Measurements from ENCODE around the gene HYKK. TPM values are rescaled to one million over a fixed set of nuclear protein-coding genes. Genes with fewer than 3 reads are reported as not detected.

HYKK gene
- total and polyA plus RNA-seq, 2 of the 8 experiments (the other 6 are each of a cell fraction or from before 2014, with no cell fraction given): 2.0 to 3.7 TPM

DNA sequence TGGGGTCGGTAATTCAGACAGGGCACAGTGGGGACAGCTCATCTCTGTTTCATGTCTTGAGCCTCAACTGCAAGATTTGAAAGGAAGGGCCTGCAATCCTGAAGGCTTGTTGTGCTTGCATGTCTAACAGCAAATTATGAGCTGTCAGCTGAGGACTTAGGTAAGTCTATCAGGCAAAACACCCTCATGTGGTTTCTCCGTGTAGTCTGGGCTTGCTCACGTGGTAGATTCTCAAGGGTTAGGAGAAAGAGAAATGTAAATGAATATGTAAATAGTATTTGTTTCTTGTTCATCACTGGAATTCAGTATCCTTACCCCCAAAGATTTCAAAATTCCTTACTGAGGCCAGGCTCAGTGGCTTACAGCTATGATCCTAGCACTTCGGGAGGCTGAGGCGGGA lies 30.1 kb upstream of the HYKK start:
- H2AK5ac ChIP-seq (ENCODE audit: low read depth, low read length): no peak overlapping the region
- H3K27ac ChIP-seq (ENCODE audit: low read depth, low read length): no peak overlapping the region
- H3K14ac ChIP-seq (ENCODE audit: insufficient read length): no peak overlapping the region
- no peak overlapping the region for H2BK12ac ChIP-seq (ENCODE audit: low read depth, low read length)
- no peak overlapping the region for H3K23ac ChIP-seq (ENCODE audit: insufficient read length)
- no peak overlapping the region for H3K18ac ChIP-seq (ENCODE audit: extremely low read depth, low read length)
- H2BK15ac ChIP-seq (ENCODE audit: low read length): no peak overlapping the region
- H3K79me2 ChIP-seq (ENCODE audit: control insufficient read depth in 1 of 2, insufficient read depth in 2 of 2, low read length in 2 of 2): no peaks in the 10 kb centered on the region
- no peak overlapping the region for H3K4me3 ChIP-seq (ENCODE audit: extremely low read depth in 1 of 4, insufficient read depth in 2 of 4, low read depth in 3 of 4, low read length in 4 of 4)
- H3K56ac ChIP-seq (replicated peaks; ENCODE audit: insufficient read length, low read depth, low read length): no peak overlapping the region
- no peak overlapping the region for H2AFZ ChIP-seq (ENCODE audit: low read length)
- H4K20me1 ChIP-seq (replicated peaks in 1 of 2; ENCODE audit: control insufficient read depth in 1 of 2, insufficient read depth in 2 of 2, low read length in 2 of 2): no peaks in the 10 kb centered on the region
- H3K9ac ChIP-seq (replicated peaks in 1 of 4; ENCODE audit: extremely low read depth in 1 of 4, low read depth in 3 of 4, low read length in 3 of 4): no peak overlapping the region
- no peaks in the 10 kb centered on the region for H3K23me2 ChIP-seq (ENCODE audit: low read depth, low read length)
- DNase-seq (ENCODE audit: low read depth in 1 of 2, low spot score in 2 of 2) (no peak), FAIRE-seq (no peak)
- peaks cover 8 to 76% (median 44%) of the 10 kb centered on the region in 4 experiments for H3K36me3 ChIP-seq (ENCODE audit: control insufficient read depth in 2 of 4, insufficient read depth in 4 of 4, low read length in 3 of 4)
- H2BK20ac ChIP-seq (ENCODE audit: low read length): no peak overlapping the region
- H4K8ac ChIP-seq (ENCODE audit: extremely low read depth, insufficient read depth, low read length): no peak overlapping the region
- no peaks in the 10 kb centered on the region; the same call in 1 of the 2 replicates for H3K79me1 ChIP-seq (ENCODE audit: low read depth, low read length)
- no peak overlapping the region for H4K91ac ChIP-seq (replicated peaks; ENCODE audit: insufficient read length, low read length)
- H4K5ac ChIP-seq (ENCODE audit: insufficient read length, low read depth, low read length): no peak overlapping the region
- no peaks in the 10 kb centered on the region for H3K27me3 ChIP-seq (replicated peaks in 1 of 4; ENCODE audit: control insufficient read depth in 3 of 4, extremely low read depth in 1 of 4, insufficient read depth in 3 of 4, low read length in 3 of 4)
- ChIA-PET POLR2A (ENCODE audit: partially characterized antibody) (interaction anchor here (0.9 to 1.8 kb wide), 4 partner anchors 10 to 144 kb away, joined by 3 to 4 read pairs (median 4); partner anchors contain the start of genes CHRNA3 and PSMA4), CTCF (ENCODE audit: partially characterized antibody) (interaction anchor here (1.2 to 3.8 kb wide), 4 partner anchors 9 to 169 kb away, joined by 3 to 21 read pairs (median 5); no protein-coding TSS in a partner anchor)
- WGBS, 2 experiments (ENCODE audit: extremely low coverage in 1 of 2, insufficient coverage in 1 of 2, insufficient read length in 1 of 2, insufficient replicate concordance in 2 of 2, low coverage in 1 of 2, low lambda C conversion rate in 2 of 2, missing lambda C conversion rate in 1 of 2): 76% methylated on average over 5 of the region's 5 CpGs; no CpG with 5 or more reads in 1 of the 2 experiments
- no peak overlapping the region for H3K4me2 ChIP-seq (ENCODE audit: insufficient read depth in 1 of 2, low read depth in 2 of 2, low read length in 2 of 2)
- no peaks in the 10 kb centered on the region for H3K4me1 ChIP-seq (replicated peaks in 1 of 4; ENCODE audit: control insufficient read depth in 3 of 4, insufficient read depth in 4 of 4, low read length in 3 of 4)
- H3K9me3 ChIP-seq (ENCODE audit: insufficient read depth in 2 of 2, low read depth in 1 of 2, low read length in 1 of 2): no peaks in the 10 kb centered on the region
- H2BK5ac ChIP-seq (ENCODE audit: low read depth, low read length): no peak overlapping the region
- H2BK120ac ChIP-seq (replicated peaks; ENCODE audit: low read depth, low read length): no peak overlapping the region
- no peak overlapping the region for H3K4ac ChIP-seq (replicated peaks; ENCODE audit: insufficient read length, low read depth, low read length)
- no peak for TF ChIP-seq KDM5A (IDR thresholded peaks at IDR 0.05; ENCODE audit: low read length)
- TF ChIP-seq FOSL1 (IDR thresholded peaks at IDR 0.05; ENCODE audit: insufficient read depth, low read depth, low read length): no peak
- no peak for TF ChIP-seq CHD2 (IDR thresholded peaks at IDR 0.05; ENCODE audit: low read length)
- no peak for TF ChIP-seq TEAD4 (IDR thresholded peaks at IDR 0.05; ENCODE audit: low read depth, low read length)
- no peak for TF ChIP-seq GABPA (IDR thresholded peaks at IDR 0.05; ENCODE audit: borderline replicate concordance, insufficient read depth, low read length)
- TF ChIP-seq KDM4A (IDR thresholded peaks at IDR 0.05; ENCODE audit: low read depth, low read length, severe bottlenecking): no peak
- TF ChIP-seq RBBP5 (IDR thresholded peaks at IDR 0.05; ENCODE audit: borderline replicate concordance, low read depth, low read length): no peak
- no peak for TF ChIP-seq JUN (IDR thresholded peaks at IDR 0.05; ENCODE audit: low read depth, low read length)
- TF ChIP-seq GTF2F1 (IDR thresholded peaks at IDR 0.05; ENCODE audit: borderline replicate concordance, low read depth, low read length): no peak
